ENCODE results near the gene PLEKHA5.

DNA sequence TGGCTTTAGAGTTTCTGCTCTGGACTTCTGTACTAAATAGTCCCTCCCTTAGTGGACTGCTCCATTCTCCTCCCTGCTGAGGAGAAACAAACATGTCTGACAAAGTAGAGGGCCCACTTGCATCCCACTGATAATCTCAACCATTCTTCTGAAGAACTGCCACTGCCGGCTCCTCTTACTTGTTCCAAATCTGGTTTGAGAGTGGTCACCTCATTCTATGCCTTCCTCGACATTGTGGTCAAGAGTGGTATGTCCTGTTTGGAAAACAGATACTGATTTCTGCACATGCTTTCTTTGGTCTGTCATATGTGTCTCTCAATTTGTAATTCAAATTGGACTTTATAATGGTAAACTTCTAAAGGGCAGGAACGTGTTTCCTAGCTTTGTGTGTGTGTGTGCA is 36.3 kb upstream of the PLEKHA5 start:
- TF ChIP-seq, protein P1, sequence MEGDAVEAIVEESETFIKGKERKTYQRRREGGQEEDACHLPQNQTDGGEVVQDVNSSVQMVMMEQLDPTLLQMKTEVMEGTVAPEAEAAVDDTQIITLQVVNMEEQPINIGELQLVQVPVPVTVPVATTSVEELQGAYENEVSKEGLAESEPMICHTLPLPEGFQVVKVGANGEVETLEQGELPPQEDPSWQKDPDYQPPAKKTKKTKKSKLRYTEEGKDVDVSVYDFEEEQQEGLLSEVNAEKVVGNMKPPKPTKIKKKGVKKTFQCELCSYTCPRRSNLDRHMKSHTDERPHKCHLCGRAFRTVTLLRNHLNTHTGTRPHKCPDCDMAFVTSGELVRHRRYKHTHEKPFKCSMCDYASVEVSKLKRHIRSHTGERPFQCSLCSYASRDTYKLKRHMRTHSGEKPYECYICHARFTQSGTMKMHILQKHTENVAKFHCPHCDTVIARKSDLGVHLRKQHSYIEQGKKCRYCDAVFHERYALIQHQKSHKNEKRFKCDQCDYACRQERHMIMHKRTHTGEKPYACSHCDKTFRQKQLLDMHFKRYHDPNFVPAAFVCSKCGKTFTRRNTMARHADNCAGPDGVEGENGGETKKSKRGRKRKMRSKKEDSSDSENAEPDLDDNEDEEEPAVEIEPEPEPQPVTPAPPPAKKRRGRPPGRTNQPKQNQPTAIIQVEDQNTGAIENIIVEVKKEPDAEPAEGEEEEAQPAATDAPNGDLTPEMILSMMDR (IDR thresholded peaks at IDR 0.05), result no peak
- no peak for TF ChIP-seq POLR2A (IDR thresholded peaks at IDR 0.05)

Measured in body of pancreas (tissue), 4 donors.